ENCODE results near the gene CLK2.
"Not testable (repeated sequence)": the region's sequence is repeated elsewhere in the genome, so short reads cannot be mapped to it uniquely, and the experiment has no call there.

CLK2 gene

DNA sequence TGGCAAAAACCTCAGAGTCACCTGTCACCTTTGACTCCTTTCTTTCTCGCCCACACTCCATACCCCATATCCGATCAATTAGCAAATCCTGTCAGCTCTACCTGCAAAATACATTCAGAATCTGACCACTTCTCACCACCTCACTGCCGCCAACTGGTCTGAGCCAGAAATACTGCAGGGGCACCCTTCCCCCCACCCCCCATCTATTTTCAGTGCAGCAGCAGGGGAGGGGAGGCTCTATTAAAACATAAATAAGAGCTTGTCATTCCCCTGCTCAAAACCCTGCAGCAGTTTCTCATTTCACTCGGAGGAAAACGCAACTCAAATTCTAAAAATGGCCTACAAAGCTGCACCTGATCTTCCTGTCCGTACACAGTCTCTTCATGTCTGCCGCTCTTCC is 24.1 kb upstream of the CLK2 start:
- DNase-seq (ENCODE audit: low read depth in 1 of 2, low spot score in 1 of 2): no peak

DNA sequence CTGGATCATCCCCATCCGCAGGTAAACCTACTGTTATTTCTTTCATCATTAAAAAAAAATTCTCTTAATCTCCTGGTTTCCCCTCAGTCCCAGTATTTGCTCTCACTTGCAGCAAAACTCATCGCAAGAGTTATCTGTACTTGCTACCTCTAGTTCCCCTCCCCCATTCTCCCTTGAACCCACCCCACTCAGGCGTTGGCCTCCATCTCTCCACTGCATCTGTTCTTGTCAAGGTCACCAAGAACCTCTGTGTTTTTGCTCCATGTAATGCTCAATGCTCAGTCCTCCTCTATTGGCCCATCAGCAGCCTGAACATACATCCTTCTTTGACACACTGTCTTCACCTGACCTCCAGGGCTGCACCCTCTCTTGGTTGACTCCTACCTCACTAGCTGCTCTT is 23.4 kb upstream of the CLK2 start:
- DNase-seq (ENCODE audit: low read depth in 1 of 2, low spot score in 1 of 2): no peak

DNA sequence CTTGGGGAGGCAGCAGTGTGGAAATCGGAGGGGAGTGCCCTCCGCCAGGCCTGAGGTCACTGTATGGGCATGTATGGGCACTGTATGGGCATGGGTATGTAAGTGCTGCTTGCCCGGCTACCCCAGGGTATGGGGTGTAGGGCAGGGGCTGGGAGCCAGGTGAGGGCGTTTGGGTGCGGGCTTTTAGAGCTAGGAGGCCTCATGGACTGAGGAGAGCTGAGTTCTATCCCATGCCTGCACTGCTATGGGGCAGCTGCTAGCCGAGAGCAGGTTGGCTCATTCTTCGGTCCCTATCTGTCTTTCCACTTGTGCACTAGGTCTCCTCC is 22.6 kb upstream of the CLK2 start:
- no peak for DNase-seq (ENCODE audit: low read depth in 1 of 2, low spot score in 1 of 2)

- DNase-seq (ENCODE audit: low read depth in 1 of 2, low spot score in 1 of 2): no peak
Measured at GRCh38 chr1:155295183-155295941, 22.1 kb upstream of the CLK2 start.

DNA sequence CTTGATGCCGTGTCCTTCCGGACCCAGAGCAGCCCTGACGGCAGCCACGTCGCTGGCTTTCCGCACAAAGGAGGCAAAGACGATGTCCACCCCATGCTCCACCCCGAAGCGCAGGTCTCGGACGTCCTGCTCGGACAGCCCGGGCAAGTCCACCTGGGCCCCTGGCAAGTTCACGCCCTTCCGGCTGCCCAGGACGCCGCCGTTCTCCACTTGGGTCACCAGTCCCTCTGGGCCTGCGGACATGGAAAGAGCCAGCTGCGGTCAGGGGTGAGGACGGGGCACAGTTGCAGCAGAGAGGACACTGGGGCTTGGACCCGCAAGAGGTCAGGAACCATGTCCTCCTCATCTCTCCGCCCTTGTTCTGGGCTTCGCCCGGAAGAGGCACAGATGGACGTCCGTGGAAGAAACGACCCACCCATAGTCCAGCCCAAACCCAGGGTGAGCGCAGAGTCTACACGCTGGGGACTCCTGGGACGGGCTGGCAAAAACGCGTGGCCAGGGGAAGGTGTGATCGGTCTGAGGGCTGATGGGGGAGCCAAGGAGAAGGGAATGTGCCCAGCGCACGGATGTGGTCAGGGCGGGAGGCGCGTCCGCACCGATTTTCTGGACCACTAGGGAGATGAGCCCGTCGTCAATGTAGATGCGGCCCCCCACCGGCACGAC is 21.3 kb upstream of the CLK2 start:
- DNase-seq (ENCODE audit: low read depth in 1 of 2, low spot score in 1 of 2): no peak

GRCh38 chr1:155293086-155293749 is 19.9 kb upstream of the CLK2 start:
- no peak for DNase-seq (ENCODE audit: low read depth in 1 of 2, low spot score in 1 of 2)

DNA sequence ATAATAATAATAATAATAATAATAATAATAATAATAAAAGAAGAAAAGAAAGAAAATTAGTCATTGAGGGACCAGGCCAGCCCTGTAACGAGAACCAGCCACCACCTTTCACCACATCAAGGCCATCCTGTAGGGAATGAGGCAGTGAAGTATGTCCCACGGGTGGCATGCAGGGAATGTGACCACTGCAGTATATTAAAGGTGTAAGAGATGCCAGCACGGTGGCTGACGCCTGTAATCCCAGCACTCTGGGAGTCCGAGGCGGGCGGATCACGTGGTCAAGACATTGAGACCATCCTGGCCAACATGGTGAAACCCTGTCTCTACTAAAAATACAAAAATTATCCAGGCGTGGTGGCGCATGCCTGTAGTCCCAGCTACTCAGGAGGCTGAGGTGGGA is 17.7 kb upstream of the CLK2 start:
- DNase-seq (ENCODE audit: low read depth in 1 of 2, low spot score in 1 of 2): not testable (repeated sequence)

DNA sequence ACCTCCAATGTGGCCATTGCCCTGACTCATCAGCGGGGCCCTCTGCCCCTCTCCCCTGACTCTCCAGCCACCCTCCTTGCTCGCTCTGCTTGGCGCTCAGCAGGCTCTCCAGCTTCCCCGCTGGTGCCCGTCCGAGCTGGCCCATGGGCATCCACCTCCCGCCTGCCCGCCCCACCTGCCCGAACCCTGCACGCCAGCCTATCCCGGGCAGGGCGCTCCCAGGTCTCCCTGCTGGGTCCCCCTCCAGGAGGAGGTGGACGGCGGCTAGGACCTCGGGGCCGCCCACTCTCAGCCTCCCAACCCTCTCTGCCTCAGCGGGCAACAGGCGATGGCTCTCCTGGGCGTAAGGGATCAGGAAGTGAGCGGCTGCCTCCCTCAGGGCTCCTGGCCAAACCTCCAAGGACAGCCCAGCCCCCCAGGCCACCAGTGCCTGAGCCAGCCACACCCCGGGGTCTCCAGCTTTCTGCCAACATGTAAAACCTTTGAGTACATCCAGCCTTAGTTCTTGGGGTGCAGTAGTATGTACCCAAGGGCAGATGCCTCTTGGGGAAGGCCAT is 14.8 kb upstream of the CLK2 start:
- no peak for DNase-seq (ENCODE audit: low read depth in 1 of 2, low spot score in 1 of 2)

DNA sequence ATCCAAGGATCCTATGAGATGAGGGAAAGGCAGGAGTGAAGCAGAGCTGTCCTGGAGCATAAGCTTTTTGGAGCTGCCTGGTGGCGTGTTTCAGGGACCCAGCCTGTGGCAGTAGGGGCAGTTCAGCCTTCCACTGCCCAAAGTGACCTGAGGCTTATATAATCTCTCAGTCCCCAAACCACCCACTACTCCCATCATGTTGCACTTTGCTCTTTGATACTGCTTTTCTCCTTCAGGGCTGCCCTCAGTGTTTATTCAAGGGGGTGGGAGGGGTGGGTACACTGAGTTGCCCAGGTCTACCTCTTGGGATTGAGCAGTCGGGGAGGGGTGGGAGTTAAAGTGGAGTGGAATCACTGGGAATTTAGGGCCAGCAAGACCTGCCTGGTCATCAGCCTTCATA is 13.2 kb upstream of the CLK2 start:
- DNase-seq (ENCODE audit: low read depth in 1 of 2, low spot score in 1 of 2): no peak

DNA sequence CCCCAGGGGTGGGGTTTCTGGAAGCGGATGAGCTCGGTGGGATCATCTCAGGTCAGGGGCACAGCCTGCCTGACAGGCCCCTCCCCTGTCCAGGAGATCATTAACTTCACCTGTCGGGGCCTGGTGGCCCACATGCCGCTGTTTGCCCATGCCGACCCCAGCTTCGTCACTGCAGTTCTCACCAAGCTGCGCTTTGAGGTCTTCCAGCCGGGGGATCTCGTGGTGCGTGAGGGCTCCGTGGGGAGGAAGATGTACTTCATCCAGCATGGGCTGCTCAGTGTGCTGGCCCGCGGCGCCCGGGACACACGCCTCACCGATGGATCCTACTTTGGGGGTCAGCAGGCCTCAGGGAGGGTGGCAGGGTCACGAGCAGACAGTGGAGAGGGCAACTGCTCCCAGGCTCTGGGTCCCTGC is 12.3 kb upstream of the CLK2 start:
- DNase-seq (ENCODE audit: low read depth in 1 of 2, low spot score in 1 of 2): no peak

- DNase-seq (ENCODE audit: low read depth in 1 of 2, low spot score in 1 of 2): no peak
Measured at GRCh38 chr1:155285063-155285462, 11.8 kb upstream of the CLK2 start.

- DNase-seq (ENCODE audit: low read depth in 1 of 2, low spot score in 1 of 2): no peak
Measured at GRCh38 chr1:155284476-155284875, 11.2 kb upstream of the CLK2 start.

DNA sequence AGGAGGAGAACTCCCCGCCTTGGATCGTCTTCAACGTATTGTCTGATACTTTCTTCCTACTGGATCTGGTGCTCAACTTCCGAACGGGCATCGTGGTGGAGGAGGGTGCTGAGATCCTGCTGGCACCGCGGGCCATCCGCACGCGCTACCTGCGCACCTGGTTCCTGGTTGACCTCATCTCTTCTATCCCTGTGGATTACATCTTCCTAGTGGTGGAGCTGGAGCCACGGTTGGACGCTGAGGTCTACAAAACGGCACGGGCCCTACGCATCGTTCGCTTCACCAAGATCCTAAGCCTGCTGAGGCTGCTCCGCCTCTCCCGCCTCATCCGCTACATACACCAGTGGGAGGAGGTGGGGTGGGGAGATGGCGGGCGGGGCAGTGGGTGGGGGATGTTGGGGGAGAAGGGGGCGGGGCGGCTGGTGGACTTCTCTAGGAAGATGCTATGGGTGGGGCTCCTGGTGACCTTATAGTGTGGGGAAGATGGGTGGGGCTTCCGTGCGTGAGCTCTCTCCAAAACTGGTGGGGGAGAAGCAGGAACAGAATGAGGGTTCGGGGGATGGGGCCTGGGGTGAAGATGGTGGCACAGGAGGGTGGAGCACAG is 9.3 kb upstream of the CLK2 start:
- DNase-seq (ENCODE audit: low read depth in 1 of 2, low spot score in 1 of 2): no peak

GRCh38 chr1:155279268-155279667 is 6.0 kb upstream of the CLK2 start:
- DNase-seq (ENCODE audit: low read depth in 1 of 2, low spot score in 1 of 2): no peak

GRCh38 chr1:155278689-155279160 is 5.4 kb upstream of the CLK2 start:
- DNase-seq (ENCODE audit: low read depth in 1 of 2, low spot score in 1 of 2): no peak

DNA sequence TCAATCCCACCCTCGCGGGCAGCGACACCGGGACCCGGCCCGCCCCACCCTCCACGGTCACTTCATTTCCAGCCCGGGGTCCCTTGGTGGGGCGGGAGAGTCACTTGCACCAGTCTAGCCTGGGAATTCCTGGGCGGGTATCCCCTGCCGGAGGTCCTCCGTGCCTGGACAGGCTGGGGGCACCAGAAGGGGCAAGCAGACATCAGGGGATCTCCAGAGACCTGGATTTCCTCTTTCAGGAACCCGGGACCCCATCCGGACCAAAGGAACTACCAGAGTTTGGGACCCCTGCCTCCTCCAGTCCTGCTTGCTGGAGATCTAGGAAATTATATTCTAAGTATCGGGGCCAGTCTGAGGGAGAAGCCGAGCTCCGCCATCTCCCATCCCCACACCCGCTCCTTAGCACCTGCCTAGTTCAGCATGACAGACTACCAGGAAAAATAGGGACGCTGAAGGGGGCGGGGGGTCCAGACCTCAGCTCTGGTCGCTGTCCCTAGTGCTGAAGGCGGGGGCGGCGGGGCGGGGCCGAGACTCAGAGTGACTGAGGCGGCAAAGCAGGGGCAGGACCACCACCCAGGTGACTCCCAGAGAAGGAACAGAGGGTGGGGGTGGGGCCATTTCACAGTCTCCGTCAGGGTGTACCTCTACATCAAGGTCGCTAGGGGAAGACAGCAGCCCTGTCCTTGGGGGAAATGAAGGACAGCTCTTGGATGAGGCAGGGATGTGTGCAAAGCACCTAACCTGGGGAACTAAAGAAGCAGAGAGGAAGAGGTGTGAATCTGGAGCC is 4.8 kb upstream of the CLK2 start:
- peak; percentile 48 to 66 for DNase-seq (ENCODE audit: low read depth in 1 of 2, low spot score in 1 of 2)

DNA sequence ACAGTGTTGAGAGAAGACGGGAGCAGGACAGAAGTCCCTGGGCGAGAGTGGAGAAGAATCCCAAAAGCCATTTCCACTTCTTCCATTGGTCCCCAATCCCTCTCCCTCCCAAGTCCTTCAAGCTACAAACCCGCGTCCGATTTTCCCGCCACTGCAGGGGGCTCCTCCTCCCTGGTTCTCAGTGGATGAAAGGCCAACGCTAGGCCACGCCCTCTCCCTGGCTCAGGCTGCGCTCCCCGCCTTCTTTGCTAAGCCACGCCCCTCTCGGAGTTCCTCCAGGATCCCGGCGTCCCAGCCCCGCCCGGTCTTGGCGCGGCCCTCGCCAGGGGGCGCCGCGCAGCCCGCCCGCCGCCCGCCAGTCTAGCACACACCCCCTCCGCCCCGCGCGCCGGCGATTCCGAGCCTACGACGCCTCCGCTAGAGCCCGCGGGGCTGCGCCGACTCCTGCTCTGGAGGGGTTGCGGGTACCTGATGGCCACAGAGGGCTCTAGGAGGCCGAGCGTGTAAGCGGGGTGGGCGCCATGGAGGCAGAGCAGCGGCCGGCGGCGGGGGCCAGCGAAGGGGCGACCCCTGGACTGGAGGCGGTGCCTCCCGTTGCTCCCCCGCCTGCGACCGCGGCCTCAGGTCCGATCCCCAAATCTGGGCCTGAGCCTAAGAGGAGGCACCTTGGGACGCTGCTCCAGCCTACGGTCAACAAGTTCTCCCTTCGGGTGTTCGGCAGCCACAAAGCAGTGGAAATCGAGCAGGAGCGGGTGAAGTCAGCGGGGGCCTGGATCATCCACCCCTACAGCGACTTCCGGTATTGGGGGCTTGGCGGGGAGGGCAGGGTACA is 4.0 kb upstream of the CLK2 start, which contains the start of gene HCN3:
HCN3 (plus strand) TSS at position 394 of the 832 bp plus-strand sequence; CDS start at position 522, 128 bp downstream.
- peak; percentile 79 to 89 for DNase-seq (ENCODE audit: low read depth in 1 of 2, low spot score in 1 of 2)

DNA sequence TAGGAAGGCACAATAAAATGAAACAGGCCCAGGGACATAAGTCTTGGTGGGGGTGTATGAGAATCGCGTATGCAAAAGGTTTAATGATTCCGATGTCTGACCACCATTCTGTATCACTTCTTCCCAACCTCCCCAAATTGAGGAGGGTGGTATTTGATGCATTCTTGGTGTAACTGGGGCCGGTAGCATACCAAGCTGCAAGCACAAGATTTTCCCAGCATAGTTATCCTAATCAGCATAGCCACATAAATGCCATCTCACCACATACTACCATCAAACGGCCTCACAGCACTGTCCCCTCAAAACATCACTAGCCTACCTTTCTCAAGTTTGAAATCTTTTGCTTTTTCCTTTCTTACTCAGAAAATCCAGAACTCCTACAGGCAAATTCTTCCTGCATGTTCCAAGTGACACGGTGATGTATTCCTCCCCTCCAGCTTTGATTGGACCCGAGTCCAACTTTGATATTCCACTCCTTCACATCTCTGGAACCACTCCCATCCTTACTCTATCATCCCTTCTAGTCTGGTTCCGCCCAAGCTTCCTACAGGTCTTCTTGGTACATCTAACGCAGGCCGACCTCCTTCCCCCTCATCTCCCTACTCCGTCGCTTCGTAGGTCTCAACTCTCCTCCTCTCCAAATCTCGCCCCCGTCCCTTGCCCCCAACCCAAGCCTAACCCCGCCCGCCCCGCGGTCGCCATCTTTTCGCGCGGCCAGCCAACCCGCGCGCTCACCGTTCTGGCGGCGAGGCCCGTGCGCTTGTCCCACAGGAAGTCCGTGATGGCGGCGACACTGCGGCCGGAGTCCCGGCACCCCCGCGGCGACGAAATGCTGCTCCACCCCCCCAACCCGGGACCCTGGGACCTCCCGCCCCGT is 600 bp downstream of the CLK2 start:
- no peak for DNase-seq (ENCODE audit: low read depth in 1 of 2, low spot score in 1 of 2)

- DNase-seq (ENCODE audit: low read depth in 1 of 2, low spot score in 1 of 2): no peak
Measured at GRCh38 chr1:155269381-155269780, 3.9 kb downstream of the CLK2 start.
